Measurements from ENCODE around the gene TELO2.

TELO2 gene

DNA sequence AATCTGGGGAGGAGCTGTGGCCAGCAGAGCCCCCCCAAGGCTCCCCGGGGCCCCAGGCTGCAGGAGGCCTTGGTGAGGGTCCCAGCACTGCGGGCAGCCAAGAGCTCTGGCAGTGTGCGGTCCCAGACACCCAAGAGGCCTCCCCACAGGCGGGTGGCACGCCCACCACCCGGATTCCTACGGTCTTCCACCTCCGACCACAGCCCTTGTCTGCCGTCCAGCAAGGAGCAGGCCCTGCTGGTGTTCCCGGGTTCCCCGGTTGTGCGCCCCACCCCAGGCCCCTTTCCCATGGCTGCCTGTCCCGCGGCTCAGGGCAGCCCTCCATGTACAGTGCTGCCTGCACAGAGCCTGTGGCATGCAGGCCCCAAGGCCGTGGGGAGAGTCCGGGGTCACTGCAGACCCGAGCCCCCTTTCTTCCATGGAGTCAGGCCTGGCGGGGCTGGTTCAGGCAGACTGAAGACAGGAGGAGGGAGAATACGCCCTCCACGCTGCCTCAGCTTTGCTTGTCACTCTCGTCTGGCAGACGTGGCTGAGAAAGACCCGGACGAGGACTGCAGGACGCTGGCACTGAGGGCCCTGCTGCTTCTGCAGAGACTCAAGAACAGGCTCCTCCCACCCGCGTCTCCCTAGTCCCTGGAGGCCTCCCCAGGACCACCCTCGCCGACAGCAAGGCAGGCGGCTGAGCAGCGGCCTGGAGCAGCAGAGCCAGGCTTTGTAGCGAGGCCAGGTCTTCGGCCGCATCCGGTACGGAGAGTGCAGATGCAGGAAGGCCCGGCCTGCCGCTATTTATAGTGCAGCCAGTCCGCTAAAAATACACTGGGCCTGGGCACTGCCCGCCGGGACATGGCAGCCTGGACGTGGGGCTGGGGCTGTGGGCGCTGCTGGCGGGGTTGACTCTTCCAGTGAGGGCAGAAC, 16.4 kb downstream of the TELO2 start:
- peaks cover 59% of the 10 kb centered on the region for H3K36me3 ChIP-seq
- no peaks in the 10 kb centered on the region for H3K27me3 ChIP-seq (ENCODE audit: insufficient read depth, low read depth, severe bottlenecking)
- H3K27ac ChIP-seq, result no peak overlapping the region
- no peak for DNase-seq
- H3K4me3 ChIP-seq (ENCODE audit: low read depth, low read length), result no peak overlapping the region
- TF ChIP-seq, protein P1, sequence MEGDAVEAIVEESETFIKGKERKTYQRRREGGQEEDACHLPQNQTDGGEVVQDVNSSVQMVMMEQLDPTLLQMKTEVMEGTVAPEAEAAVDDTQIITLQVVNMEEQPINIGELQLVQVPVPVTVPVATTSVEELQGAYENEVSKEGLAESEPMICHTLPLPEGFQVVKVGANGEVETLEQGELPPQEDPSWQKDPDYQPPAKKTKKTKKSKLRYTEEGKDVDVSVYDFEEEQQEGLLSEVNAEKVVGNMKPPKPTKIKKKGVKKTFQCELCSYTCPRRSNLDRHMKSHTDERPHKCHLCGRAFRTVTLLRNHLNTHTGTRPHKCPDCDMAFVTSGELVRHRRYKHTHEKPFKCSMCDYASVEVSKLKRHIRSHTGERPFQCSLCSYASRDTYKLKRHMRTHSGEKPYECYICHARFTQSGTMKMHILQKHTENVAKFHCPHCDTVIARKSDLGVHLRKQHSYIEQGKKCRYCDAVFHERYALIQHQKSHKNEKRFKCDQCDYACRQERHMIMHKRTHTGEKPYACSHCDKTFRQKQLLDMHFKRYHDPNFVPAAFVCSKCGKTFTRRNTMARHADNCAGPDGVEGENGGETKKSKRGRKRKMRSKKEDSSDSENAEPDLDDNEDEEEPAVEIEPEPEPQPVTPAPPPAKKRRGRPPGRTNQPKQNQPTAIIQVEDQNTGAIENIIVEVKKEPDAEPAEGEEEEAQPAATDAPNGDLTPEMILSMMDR (IDR thresholded peaks at IDR 0.05; ENCODE audit: low read depth, low read length), result no peak
- peaks cover 4% of the 10 kb centered on the region for H3K9me3 ChIP-seq (ENCODE audit: severe bottlenecking)

DNA sequence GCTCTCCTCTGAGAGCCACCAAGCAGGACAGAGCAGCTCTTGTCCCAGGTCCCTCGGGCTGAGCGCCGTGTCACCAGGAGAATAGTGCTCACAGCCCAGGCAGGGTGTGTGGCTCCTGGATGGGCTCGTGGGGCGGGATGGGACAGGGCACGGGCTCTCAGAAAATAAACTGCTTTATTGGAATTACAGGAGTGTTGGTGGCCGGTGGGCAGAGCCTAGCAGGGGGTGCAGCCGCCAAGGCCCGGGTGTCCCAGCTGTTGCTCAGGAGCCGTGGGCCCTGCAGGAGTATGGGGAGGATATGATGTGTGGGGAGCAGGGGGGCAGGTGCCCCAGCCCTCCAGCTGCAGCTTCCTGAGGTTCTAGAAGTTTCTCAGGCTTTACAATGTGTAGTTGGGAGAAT, 17.1 kb downstream of the TELO2 start:
- peaks cover 8% of the 10 kb centered on the region for H3K9me3 ChIP-seq (ENCODE audit: severe bottlenecking)
- H3K27ac ChIP-seq, result no peak overlapping the region
- peaks cover 59% of the 10 kb centered on the region for H3K36me3 ChIP-seq
- no peak for DNase-seq
- no peaks in the 10 kb centered on the region for H3K27me3 ChIP-seq (ENCODE audit: insufficient read depth, low read depth, severe bottlenecking)
- H3K4me3 ChIP-seq (ENCODE audit: low read depth, low read length), result no peak overlapping the region
- TF ChIP-seq, protein P1 (IDR thresholded peaks at IDR 0.05; ENCODE audit: low read depth, low read length), result no peak

DNA sequence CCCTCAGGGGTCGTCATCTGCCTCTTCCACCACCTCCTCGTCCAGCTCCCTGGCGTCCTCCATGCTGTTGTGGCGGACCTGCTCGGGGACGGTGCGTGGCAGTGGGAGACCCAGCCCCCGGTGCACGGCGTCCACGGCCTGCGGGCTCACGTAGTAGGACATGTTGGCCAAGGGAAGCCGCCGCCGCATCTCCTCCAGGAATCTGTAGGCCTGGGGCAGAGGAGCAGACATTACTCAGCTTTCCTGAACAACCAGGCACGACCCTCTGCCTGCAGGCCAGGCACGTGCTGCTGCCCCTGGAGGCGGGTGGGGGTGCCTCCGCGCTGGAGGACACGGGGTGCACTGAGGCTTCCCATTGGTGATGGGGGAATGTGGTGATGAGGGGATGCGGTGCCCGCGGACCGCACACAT, 17.8 kb downstream of the TELO2 start:
- Histone ChIP-seq H3K4me3 (ENCODE audit: low read depth, low read length) (no peak overlapping the region), H3K36me3 (peaks cover 62% of the 10 kb centered on the region), H3K9me3 (ENCODE audit: severe bottlenecking) (peaks cover 8% of the 10 kb centered on the region), H3K27me3 (ENCODE audit: insufficient read depth, low read depth, severe bottlenecking) (no peaks in the 10 kb centered on the region), H3K27ac (no peak overlapping the region)
- DNase-seq, result no peak
- TF ChIP-seq, protein P1 (IDR thresholded peaks at IDR 0.05; ENCODE audit: low read depth, low read length), result 0 out of 2 replicates have a peak, but pooled peaks have one; percentile 14

DNA sequence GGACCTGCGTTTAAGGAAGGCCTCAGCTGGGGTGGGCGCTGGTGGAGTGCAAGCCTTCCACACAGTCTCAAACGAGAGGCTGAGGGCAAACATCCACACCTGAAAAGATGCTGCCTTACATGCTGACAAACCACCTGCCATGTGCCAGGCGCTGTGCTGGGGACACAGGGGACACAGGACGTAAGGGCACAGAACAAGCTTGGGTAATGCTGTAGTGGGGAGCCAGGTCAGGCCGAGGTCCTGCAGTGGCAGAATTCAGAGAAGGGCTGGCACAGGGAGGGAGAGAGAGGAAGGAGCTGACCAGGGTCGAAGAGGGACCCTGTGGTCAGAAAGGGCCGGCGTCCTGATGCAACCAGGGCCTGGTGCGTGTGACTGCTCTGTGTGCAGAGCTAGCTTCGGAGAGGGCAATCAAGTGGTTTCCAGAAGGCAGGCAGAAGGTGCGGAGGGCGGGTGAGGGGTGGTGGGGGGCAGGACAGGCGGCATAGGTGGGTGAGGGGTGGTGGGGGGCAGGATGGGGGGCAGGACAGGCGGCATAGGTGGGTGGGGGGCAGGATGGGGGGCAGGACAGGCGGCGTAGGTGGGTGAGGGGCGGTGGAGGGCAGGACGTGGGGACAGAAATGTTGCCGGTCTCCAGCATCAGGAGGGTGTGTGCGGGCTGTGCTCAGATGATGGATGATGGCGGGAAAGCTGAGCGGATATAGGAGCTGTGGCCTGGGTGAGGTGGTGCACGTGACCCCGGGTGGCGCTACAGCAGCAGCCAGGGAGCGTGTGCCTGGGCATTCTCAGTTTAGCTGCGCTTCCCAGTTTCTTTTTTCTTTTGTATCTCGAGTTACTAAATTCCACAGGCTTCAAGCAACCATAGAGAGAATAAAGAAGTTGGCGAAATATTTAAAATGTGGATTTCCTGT, 18.8 kb downstream of the TELO2 start:
- TF ChIP-seq, protein P1 (IDR thresholded peaks at IDR 0.05; ENCODE audit: low read depth, low read length), result peak; percentile 25
- no peak overlapping the region for H3K4me3 ChIP-seq (ENCODE audit: low read depth, low read length)
- DNase-seq, result peak; percentile 25
- H3K27me3 ChIP-seq (ENCODE audit: insufficient read depth, low read depth, severe bottlenecking), result no peaks in the 10 kb centered on the region
- no peak overlapping the region for H3K27ac ChIP-seq
- peaks cover 54% of the 10 kb centered on the region for H3K36me3 ChIP-seq
- H3K9me3 ChIP-seq (ENCODE audit: severe bottlenecking), result peaks cover 8% of the 10 kb centered on the region

DNA sequence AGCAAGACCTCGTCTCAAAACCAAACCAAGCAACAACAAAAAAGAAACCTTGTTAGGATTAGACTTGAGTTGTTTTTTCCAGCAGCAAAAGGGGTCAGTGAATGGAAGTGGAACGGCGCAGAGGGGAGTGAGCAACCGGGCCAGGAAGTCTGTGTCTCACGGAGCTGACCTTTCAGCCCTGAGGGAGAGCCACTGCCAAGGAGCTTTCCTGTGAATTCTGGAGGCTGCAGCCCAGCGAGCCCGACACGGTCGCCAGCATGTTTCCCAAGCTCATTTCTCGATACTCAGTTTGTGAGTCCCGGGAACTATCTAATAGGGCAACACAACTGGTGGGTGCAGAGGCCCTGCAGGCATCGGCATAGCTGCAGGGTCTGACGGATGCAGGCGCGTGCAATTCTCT, 19.6 kb downstream of the TELO2 start:
- Histone ChIP-seq H3K27me3 (ENCODE audit: insufficient read depth, low read depth, severe bottlenecking) (no peaks in the 10 kb centered on the region), H3K9me3 (ENCODE audit: severe bottlenecking) (peaks cover 8% of the 10 kb centered on the region), H3K27ac (no peak overlapping the region), H3K4me3 (ENCODE audit: low read depth, low read length) (no peak overlapping the region), H3K36me3 (peaks cover 53% of the 10 kb centered on the region)
- DNase-seq, result no peak
- TF ChIP-seq, protein P1 (IDR thresholded peaks at IDR 0.05; ENCODE audit: low read depth, low read length), result no peak
